ENCODE results near the gene CYSRT1. TPM values are rescaled to one million over a fixed set of nuclear protein-coding genes. Genes with fewer than 3 reads are reported as not detected.

The CYSRT1 gene, protein sequence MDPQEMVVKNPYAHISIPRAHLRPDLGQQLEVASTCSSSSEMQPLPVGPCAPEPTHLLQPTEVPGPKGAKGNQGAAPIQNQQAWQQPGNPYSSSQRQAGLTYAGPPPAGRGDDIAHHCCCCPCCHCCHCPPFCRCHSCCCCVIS
- total RNA-seq (2014; rRNA removed; shearing (Covaris generic)), result 1.7 TPM in 2 replicates

DNA sequence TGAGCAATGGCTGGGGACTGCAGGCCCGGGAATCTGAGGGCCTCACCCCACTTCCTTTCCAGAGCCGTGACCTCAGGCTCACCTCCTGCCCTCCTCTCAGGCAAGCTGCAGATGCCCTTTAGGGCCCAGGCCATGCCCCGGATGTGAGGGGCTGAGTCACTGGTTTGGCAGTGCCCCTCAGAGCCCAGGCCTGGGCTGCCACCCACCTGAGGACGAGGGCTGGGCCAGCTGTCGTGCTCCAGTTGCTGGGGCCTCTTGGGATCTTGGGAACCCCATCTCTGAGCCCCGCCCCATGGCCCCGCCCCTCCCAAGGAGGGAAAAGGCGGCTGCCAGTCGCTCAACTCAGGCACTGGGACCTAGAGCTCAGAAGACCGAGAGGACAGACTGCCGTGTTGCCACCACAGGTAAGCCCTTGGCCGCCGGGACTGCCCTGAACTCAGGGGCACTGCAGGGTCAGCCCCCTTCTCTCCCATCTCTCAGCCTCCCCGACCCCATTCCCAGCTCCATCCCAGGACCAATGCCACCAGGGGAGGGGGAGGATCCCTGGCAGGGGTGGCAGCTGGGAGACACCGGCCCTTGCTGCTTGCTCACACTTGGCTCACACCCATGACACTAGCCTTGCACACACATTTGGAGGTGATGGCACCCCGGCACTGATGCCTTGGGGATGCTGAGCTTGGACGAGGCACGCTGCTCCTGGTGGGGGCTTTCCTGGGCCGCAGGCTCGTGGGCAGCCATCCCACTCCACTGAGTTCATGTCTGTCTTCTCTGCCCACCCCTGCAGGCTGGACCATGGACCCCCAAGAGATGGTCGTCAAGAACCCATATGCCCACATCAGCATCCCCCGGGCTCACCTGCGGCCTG, at the start of gene CYSRT1:
Gene CYSRT1, plus strand, starts transcription at position 345 of the 865 bp plus-strand sequence. Its CDS starts 448 bp downstream, at position 793.
- peaks cover 18% of the 10 kb centered on the region for H3K27me3 ChIP-seq
- H3K27ac ChIP-seq, result no peak within 1 kb of the TSS
- peak within 1 kb of the TSS; percentile 72 for H3K4me3 ChIP-seq
- peaks cover 42% of the 10 kb centered on the region for H3K4me1 ChIP-seq
- H3K9me3 ChIP-seq (replicated peaks), result no peaks in the 10 kb centered on the region
- no peaks in the 10 kb centered on the region for H3K36me3 ChIP-seq
- peak; percentile 70 to 75 for DNase-seq

DNA sequence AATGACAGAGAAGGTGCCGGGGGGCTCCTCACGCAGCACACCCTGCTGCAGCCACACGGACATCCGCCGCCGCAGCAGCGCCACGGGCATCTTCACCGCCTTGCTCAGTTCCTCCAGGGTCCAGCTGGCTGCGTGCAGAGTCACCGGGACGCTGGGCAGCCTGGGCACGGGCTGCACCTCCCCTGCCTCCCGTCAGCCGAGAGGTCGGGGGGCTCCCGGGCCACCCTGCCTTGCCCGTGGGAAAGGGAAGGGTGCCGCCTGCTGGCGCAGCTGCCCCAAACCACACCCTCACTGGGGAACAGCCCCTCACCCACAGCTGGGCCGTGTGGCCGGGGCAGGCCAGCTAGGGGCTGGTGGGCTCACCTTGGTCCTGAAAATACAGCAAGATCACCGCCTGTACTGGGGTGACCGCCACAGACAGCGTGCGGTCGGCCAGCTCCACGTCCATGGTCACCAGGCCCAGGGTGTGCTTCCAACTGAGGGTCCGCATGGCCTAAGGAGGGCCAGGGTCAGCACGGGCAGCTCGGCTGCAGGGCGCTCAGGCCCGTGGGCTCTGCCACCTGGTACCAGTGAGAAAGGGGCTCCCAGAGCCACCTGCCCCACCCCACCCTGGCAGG, 49.5 kb upstream of the CYSRT1 start:
- no peak overlapping the region for H3K4me3 ChIP-seq
- peaks cover under 1% of the 10 kb centered on the region; the same call in 1 of the 2 replicates for H3K27me3 ChIP-seq
- H3K27ac ChIP-seq, result no peak overlapping the region
- H3K9me3 ChIP-seq (replicated peaks), result no peaks in the 10 kb centered on the region
- H3K36me3 ChIP-seq, result peaks cover 19% of the 10 kb centered on the region
- peaks cover 32% of the 10 kb centered on the region for H3K4me1 ChIP-seq
- DNase-seq, result no peak

DNA sequence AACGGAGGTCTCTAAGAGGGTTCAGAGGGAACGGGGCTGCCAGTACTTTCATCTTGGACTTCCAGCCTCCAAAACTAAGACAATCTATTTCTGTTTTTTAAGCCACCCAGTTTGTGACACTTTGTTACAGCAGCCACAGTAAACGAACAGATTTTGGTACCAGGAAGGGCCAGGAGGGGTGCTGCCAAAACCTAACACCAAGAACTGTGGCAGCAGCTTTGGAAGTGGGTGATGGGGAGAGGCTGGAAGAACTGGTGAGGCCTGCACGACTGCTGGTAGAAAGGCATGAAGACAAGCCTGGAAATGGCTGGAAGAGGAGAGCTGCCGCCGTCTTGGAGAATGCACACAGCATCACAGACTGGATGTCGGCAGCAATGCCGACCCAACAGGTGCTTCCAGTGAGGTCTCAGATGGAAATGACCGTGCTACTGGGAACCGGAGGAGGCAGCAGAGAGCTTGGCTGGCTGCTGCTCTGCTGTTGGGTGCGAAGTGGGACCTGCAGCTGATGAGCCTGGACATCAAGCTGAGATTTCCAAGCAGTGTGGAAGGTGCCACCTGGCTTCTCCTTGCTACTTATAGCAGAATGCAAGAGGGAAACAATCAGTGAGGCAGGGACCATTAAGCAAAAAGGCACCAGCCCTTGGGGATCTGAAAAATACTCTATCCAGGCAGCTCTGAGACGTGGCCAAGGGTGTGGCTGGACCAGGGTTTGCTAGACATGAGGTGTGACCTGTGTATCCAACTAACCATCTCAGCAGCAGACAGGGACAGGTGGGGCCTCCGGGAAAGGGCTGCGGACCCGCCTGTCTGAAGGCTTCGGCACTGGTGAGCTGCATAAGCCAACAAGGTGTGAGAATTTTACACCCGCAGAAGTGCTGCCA, 48.4 kb upstream of the CYSRT1 start:
- no peaks in the 10 kb centered on the region for H3K9me3 ChIP-seq (replicated peaks)
- no peak overlapping the region for H3K27ac ChIP-seq
- H3K27me3 ChIP-seq, result no peaks in the 10 kb centered on the region
- no peak overlapping the region for H3K4me3 ChIP-seq
- peak in 1 of 2 experiments; percentile 64 for DNase-seq
- H3K4me1 ChIP-seq, result peaks cover 27% of the 10 kb centered on the region
- H3K36me3 ChIP-seq, result peaks cover 25% of the 10 kb centered on the region

DNA sequence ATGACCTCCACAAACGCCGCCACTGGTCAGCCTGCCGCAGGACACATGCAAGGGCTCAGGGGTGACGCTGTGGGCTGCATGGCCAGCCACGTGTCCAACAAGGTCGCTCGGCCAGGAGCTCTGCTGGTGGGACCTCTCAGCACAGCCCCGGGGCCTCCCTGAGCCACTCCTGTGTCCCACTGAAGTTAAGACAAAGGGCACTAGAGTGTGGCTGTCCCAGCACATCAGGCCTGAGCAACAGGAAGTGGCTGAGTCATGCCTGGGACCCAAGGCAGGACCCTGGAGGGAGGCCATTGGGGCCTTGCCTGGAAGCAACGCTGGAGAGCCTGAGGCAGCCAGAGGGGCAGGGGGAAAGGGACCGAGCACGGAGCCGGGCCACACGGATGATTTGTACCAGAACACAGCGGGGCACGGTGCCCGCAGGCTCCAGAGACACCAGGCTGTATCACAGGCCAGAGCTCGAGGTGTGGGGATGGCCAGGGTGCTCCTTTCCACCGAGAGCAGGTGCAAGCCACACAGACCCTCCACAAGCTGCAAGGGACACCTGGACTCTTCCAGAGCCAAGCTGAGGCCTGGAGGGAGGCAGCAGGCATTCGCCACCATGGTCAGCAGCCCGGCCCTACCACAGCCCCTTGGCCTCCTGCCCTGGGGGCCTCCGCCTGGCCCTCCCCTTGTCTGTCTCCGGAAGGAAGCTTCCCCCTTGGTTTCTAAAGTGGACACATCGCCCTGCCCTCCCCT, 46.6 kb upstream of the CYSRT1 start:
- Histone ChIP-seq H3K27me3 (no peaks in the 10 kb centered on the region), H3K36me3 (peaks cover 38% of the 10 kb centered on the region), H3K4me3 (no peak overlapping the region), H3K4me1 (peaks cover 9% of the 10 kb centered on the region), H3K9me3 (replicated peaks) (no peaks in the 10 kb centered on the region), H3K27ac (no peak overlapping the region)
- DNase-seq, result no peak

DNA sequence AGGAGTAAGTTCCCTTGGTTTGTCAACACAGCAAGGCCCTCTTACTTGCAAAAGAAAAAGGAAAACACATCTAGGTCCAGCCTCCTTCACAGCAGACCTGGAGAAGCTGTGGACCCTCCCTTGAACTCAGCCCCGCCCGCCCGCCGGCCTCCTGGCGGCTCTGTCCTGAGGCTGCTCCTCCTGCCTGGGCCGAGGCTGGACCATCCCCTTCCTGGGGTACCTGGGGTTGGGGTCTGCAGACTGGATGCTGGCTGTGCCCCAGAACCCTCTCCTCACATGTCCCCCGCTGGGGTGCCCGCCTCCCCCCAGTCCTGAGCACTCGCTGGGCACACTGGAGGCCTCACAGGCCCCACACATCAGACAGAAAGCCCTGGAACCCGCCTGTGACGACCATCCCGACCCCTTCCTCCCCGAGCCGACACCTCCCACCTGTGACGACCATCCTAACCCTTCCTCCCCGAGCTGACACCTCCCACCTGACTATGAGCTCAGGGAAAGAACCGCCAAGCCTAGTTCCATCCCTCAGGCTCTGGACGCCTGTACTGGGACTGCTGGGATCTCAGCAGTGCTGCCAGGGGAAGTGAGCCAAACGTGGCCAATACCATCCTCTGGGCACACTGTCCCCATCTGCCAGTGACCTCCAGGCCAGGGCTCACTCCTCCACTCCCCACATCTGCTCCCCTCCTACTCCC, 45.9 kb upstream of the CYSRT1 start:
- Histone ChIP-seq H3K27me3 (no peaks in the 10 kb centered on the region), H3K27ac (no peak overlapping the region), H3K36me3 (peaks cover 42% of the 10 kb centered on the region), H3K9me3 (replicated peaks) (no peaks in the 10 kb centered on the region), H3K4me1 (peaks cover 3% of the 10 kb centered on the region), H3K4me3 (no peak overlapping the region)
- DNase-seq, result no peak

DNA sequence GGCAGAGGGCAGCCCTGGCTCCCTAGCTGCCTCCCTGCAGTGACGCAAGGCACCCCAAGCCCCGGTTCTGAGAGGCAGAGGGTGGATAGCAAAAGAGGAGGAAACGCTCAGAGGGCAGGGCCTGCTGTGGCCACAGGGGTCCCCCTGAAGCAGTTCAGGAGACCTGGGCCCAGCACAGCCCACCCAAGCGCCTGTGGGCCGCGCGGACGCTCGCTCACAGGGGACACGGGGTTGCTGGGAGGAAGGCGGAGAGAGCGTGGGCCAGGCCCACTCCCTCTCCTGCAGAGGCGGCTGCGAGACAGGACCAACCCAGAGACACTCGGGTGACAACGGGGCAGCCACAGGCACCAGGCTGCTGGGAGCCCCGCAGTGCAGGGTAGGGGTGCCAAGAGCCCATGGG, 45.2 kb upstream of the CYSRT1 start:
- Histone ChIP-seq H3K27ac (no peak overlapping the region), H3K9me3 (replicated peaks) (no peaks in the 10 kb centered on the region), H3K36me3 (peaks cover 42% of the 10 kb centered on the region), H3K4me1 (no peaks in the 10 kb centered on the region), H3K27me3 (no peaks in the 10 kb centered on the region), H3K4me3 (no peak overlapping the region)
- no peak for DNase-seq

DNA sequence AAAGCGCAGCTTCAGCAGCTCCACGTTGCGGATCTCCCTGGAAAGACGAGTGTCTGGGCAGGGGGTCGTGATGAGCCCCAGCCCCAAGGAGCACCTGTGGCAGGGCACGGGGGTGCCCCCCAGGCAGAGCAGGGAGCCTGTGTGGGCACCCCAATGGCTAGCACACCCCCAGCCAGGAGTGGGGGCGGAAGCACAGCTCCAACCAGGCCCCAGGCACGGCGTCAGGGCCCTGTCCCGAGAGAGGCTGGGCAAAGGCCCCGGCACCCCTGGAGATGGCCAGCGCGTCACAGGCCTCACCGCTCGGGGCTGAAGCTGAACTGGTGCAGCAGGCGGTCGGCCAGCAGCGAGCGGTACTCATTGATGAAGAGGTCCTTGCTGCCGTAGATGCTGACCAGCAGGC, 44.5 kb upstream of the CYSRT1 start:
- no peak for DNase-seq
- H3K27ac ChIP-seq, result no peak overlapping the region
- H3K27me3 ChIP-seq, result no peaks in the 10 kb centered on the region
- no peak overlapping the region for H3K4me3 ChIP-seq
- H3K9me3 ChIP-seq (replicated peaks), result no peaks in the 10 kb centered on the region
- no peaks in the 10 kb centered on the region for H3K4me1 ChIP-seq
- H3K36me3 ChIP-seq, result peaks cover 42% of the 10 kb centered on the region

DNA sequence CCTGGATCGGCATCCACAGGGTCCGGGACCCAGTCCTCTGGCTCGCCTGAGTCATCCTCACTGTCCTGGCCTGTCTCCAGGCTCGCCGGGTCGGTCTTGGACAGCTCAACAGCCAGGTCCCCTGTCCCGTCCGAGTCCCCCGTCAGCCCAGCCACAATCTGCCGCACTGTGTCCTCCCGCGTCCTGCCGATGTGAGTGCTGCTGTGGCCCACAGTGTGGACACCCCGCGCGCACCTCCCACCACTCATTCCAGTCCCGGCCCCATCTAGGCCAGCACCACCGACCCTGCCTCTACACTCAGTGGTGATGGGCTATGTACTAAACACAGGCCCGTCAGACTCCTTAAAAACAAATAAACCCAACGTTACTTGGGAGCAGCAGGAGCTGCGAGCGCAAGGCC, 43.3 kb upstream of the CYSRT1 start:
- Histone ChIP-seq H3K27me3 (no peaks in the 10 kb centered on the region), H3K36me3 (peaks cover 42% of the 10 kb centered on the region)

DNA sequence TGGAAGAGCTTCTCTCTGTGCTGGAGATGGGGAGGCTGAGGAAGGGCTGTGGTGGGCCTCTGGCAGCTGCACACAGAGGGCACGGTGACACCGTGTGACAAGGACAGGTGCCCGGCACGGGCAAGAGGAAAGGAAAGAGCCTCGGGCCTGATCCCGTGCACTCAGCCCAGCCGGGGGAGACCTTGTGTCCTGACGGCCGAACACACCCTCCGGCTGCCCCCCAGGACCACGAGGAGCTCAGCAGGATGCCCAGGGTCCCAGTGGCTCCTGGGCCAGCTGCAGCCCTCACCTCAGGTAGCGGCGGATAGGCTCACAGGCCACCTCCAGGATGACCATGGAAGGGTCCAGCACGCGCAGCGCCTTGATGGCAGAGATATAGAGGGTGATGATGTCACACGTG, 42.1 kb upstream of the CYSRT1 start:
- Histone ChIP-seq H3K4me3 (no peak overlapping the region), H3K27ac (no peak overlapping the region), H3K27me3 (no peaks in the 10 kb centered on the region), H3K9me3 (replicated peaks) (no peaks in the 10 kb centered on the region), H3K36me3 (peaks cover 38% of the 10 kb centered on the region), H3K4me1 (peaks cover 13% of the 10 kb centered on the region; the same call in 1 of the 2 replicates)
- DNase-seq, result no peak

More for the DNA sequence above, 43.3 kb upstream of the CYSRT1 start:
- H3K27ac ChIP-seq, result no peak overlapping the region
- peaks cover 4% of the 10 kb centered on the region; the same call in 1 of the 2 replicates for H3K4me1 ChIP-seq
- no peak overlapping the region for H3K4me3 ChIP-seq
- no peaks in the 10 kb centered on the region for H3K9me3 ChIP-seq (replicated peaks)
- no peak for DNase-seq

DNA sequence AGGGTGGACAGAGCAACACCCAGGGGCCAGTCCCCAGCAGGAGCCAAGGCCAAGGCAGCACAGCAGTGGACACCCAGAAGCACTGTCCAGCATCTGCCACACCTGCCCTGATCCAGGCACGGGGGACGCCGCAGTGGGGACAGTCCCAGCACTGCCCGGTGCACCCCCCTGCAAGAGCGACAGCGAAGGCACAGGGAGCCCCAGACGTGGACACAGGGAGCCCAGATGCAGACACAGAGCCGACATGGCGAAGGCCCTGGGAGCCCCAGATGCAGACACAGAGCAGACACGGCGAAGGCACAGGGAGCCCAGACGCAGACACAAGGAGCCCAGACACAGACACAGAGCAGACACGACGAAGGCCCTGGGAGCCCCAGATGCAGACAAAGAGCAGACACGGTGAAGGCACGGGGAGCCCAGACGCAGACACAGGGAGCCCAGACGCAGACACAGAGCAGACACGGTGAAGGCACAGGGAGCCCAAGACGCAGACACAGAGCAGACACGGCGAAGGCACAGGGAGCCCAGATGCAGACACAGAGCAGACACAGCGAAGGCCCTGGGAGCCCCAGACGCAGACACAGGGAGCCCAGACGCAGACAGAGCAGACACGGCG, 40.9 kb upstream of the CYSRT1 start:
- Histone ChIP-seq H3K9me3 (replicated peaks) (no peaks in the 10 kb centered on the region), H3K27me3 (no peaks in the 10 kb centered on the region), H3K4me1 (peaks cover 13% of the 10 kb centered on the region; the same call in 1 of the 2 replicates), H3K4me3 (no peak overlapping the region), H3K27ac (no peak overlapping the region), H3K36me3 (peaks cover 33% of the 10 kb centered on the region)
- no peak for DNase-seq

DNA sequence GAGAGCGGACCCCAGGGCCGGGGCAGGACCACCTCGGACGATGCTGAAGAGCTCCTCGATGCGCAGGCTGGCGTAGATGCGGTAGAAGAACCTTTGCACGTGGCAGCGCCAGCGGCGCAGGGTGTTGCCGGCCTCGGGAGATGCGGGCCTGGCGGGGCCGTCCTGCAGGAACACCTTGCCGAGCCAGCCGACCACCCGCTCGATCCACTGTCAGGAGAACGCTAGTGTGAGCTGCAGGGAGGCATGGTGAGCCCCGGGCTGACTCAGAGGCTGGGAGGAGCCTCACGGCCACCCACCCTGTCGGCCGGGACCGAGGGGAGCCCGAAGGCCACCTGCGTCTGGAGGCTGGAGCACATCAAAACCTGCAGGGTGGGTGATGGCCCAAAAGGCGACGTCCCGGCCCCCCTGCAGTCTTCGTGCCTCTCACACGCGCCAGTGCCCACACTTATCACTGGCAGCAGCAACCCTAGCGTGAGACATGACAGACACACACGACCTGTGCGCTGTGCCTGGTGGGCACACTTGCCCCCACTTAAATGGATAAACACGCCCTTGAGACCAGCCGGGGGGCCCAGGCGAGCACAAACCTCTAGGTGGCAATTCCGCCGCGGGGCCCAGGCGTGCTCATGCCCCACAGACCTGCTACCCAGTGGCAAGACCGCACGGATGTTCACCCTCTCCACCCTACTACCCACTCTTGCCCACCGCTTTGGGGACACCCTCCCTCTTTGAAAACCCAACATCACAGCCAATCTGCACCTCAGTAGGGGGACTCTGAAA, 39.9 kb upstream of the CYSRT1 start:
- DNase-seq, result no peak
- Histone ChIP-seq H3K36me3 (peaks cover 28% of the 10 kb centered on the region), H3K4me3 (no peak overlapping the region), H3K9me3 (replicated peaks) (no peaks in the 10 kb centered on the region), H3K27ac (no peak overlapping the region), H3K4me1 (peaks cover 19% of the 10 kb centered on the region; the same call in 1 of the 2 replicates), H3K27me3 (no peaks in the 10 kb centered on the region)

DNA sequence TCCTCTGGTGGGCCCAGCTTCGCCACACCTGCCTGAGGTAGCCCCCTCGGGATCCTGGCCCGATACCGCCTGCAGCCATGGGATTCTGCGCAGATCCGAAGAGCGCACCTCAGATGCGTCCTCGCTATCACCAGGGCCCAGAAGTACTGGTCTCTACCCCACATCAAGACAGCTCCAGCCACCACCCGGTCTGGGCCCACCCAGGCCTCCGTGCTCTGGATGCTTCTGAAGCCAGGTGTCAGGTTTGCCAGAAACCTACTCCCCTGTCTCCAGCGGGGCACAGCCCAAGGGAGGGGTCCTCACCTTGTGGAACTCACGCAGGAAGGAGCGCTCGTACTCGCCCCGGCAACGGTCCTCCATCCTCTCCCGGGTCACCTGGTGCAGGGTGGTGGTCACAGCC, 39.1 kb upstream of the CYSRT1 start:
- DNase-seq, result no peak
- Histone ChIP-seq H3K9me3 (replicated peaks) (no peaks in the 10 kb centered on the region), H3K4me1 (peaks cover 20% of the 10 kb centered on the region; the same call in 1 of the 2 replicates), H3K27me3 (no peaks in the 10 kb centered on the region), H3K27ac (no peak overlapping the region), H3K4me3 (no peak overlapping the region), H3K36me3 (peaks cover 28% of the 10 kb centered on the region)

Measured in SJCRH30 (cell line).